Measurements from ENCODE around the gene HMX2. TPM values are rescaled to one million over a fixed set of nuclear protein-coding genes. Genes with fewer than 3 reads are reported as not detected.

HMX2 gene
- total and polyA plus RNA-seq, 7 donors: 0.27 to 0.55 (median 0.36) TPM; not detected in 3

DNA sequence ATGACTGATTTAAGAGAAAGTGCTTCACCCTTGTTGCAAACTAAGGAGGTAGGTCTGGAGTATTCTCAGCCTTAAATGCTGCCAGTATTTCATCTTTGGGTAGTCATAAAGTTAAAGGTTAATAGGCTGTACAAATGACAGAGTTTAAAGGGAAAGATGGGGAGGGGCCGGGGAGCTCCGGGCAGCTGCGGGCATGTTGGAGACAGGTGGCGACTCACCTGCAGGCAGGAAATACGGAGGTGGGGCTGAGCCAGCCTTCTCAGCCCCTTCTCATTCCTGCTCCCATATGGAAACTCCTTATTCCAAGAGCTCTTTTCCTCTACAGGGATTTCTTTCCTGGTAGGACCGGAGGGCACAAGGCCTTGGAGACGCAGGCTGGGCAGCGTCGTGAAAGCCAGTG, 44.0 kb upstream of the HMX2 start:
- Histone ChIP-seq H3K36me3 (no peaks in the 10 kb centered on the region), H3K4me1 (no peaks in the 10 kb centered on the region), H3K9me3 (no peaks in the 10 kb centered on the region), H3K27ac (no peak overlapping the region), H3K4me3 (no peak overlapping the region), H3K27me3 (no peaks in the 10 kb centered on the region)
- no peak for DNase-seq
- 19 to 67% methylated on average over 9 of the region's 9 CpGs for WGBS, 2 donors
- TF ChIP-seq EP300 (IDR thresholded peaks at IDR 0.05) (no peak), POLR2A (IDR thresholded peaks at IDR 0.05) (no peak), POLR2AphosphoS5 (IDR thresholded peaks at IDR 0.05) (no peak)
- TF ChIP-seq, protein P1, sequence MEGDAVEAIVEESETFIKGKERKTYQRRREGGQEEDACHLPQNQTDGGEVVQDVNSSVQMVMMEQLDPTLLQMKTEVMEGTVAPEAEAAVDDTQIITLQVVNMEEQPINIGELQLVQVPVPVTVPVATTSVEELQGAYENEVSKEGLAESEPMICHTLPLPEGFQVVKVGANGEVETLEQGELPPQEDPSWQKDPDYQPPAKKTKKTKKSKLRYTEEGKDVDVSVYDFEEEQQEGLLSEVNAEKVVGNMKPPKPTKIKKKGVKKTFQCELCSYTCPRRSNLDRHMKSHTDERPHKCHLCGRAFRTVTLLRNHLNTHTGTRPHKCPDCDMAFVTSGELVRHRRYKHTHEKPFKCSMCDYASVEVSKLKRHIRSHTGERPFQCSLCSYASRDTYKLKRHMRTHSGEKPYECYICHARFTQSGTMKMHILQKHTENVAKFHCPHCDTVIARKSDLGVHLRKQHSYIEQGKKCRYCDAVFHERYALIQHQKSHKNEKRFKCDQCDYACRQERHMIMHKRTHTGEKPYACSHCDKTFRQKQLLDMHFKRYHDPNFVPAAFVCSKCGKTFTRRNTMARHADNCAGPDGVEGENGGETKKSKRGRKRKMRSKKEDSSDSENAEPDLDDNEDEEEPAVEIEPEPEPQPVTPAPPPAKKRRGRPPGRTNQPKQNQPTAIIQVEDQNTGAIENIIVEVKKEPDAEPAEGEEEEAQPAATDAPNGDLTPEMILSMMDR (IDR thresholded peaks at IDR 0.05): no peak
- intact Hi-C loops (cut with DNase I): no loop called here

DNA sequence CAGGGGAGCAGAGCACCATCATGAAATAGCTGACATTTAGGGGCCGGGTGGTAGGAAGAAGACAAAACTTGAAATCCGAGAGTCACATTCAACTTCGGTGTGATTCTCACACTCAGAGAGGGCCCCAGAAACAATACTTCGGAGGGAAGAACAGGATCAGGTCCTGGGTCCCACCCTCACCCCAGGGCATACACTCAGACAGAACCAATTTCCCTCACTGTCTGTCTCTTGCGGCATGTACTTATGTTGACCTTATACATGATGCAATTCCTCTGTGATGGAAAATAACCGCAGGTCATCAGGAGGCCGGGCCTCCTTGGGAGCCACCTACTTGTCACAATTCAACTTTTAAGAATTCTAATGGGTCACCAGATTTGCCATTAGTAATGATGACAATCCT, 38.5 kb upstream of the HMX2 start:
- H3K4me3 ChIP-seq: no peak overlapping the region
- H3K27me3 ChIP-seq: no peaks in the 10 kb centered on the region
- no peak overlapping the region for H3K27ac ChIP-seq
- no peaks in the 10 kb centered on the region for H3K4me1 ChIP-seq
- WGBS, 2 donors: 77 to 84% methylated on average over 7 of the region's 7 CpGs
- no peaks in the 10 kb centered on the region for H3K36me3 ChIP-seq
- intact Hi-C loops (cut with DNase I): no loop called here
- no peaks in the 10 kb centered on the region for H3K9me3 ChIP-seq
- TF ChIP-seq POLR2A (IDR thresholded peaks at IDR 0.05) (no peak), EP300 (IDR thresholded peaks at IDR 0.05) (no peak), POLR2AphosphoS5 (IDR thresholded peaks at IDR 0.05) (no peak)
- TF ChIP-seq, protein P1 (IDR thresholded peaks at IDR 0.05): no peak
- no peak for DNase-seq

DNA sequence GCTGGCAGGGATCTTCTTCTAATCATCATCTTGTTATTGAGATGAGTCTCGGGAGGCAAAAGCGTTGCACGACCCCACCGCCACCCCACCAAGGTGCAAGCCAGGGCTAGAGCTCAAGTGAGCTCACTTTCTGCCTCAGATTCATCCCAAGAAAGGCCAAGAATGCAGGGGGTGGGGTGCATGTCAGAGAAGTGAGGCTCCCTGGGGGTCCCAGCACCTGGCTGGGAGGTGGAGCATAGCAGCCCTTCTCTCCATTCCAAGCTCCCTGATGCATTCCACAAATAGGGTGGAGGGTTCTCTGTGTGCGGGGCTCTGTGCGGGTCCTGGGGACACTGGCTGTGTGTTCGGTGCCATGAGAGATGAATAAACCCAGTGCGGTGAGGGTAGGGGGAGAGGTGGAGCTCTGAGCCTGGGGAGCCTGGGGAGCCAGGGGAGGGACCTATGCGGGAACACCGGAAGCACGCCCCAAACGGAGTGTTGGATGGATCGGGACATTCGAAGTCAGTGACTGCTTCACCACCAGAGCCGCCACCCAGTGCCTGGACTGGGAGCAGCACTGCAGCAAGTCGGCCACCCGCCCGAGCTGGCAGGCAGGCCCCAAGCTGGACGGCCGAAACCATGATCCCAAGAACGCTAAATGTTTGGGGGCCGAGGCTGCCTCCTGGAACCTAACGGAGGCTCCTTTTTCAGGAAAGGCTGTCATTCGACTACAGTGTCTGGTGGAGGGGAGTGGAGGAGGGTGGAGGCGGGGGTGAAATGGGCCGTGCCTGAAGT, 30.1 kb upstream of the HMX2 start:
- Histone ChIP-seq H3K27ac (no peak overlapping the region), H3K36me3 (no peaks in the 10 kb centered on the region), H3K4me1 (peaks cover 0 to 3% (median 0%) of the 10 kb centered on the region in 4 donors), H3K4me3 (no peak overlapping the region), H3K9me3 (no peaks in the 10 kb centered on the region), H3K27me3 (peaks cover 0 to 43% (median 34%) of the 10 kb centered on the region in 3 donors)
- DNase-seq: no peak
- 14 to 22% methylated on average over 26 of the region's 26 CpGs for WGBS, 2 donors
- intact Hi-C loops (cut with DNase I): no loop called here
- TF ChIP-seq POLR2A (IDR thresholded peaks at IDR 0.05) (no peak), POLR2AphosphoS5 (IDR thresholded peaks at IDR 0.05) (no peak), EP300 (IDR thresholded peaks at IDR 0.05) (no peak)
- TF ChIP-seq, protein P1 (IDR thresholded peaks at IDR 0.05): no peak

DNA sequence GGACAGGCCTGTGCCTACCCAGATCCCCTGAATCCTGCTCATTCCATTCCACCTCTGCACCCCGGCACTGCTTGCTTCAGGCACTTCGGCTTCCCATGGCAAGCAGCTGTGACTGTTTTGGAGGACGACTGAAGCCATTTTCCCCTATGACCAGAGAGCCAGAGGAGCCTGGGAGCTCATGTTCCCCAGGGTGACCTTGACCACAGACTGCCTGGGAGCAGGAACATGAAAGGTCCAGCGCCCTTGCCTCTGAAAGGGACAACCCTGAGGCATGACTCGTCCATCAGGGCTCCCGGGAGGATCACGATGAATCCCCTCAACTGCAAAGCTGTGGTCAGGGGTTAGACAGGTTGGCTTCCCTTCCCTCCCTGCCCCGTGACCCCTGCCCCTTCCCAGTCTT, 28.9 kb upstream of the HMX2 start:
- intact Hi-C loops (cut with DNase I): no loop called here
- peaks cover 0 to 43% (median 34%) of the 10 kb centered on the region in 3 donors for H3K27me3 ChIP-seq
- no peaks in the 10 kb centered on the region for H3K36me3 ChIP-seq
- no peak for DNase-seq
- WGBS, 2 donors: 78 to 89% methylated on average over 8 of the region's 8 CpGs
- no peak overlapping the region for H3K4me3 ChIP-seq
- H3K4me1 ChIP-seq: peaks cover 0 to 3% (median 0%) of the 10 kb centered on the region in 4 donors
- TF ChIP-seq EP300 (IDR thresholded peaks at IDR 0.05): no peak
- TF ChIP-seq, protein P1 (IDR thresholded peaks at IDR 0.05): no peak
- no peak for TF ChIP-seq POLR2A (IDR thresholded peaks at IDR 0.05)
- no peak for TF ChIP-seq POLR2AphosphoS5 (IDR thresholded peaks at IDR 0.05)
- H3K9me3 ChIP-seq: no peaks in the 10 kb centered on the region
- H3K27ac ChIP-seq: no peak overlapping the region
